A673 (cell line): Measurements from ENCODE around the gene PLD1. TPM values are rescaled to one million over a fixed set of nuclear protein-coding genes. Genes with fewer than 3 reads are reported as not detected.

Experiments
- BruUV-seq: library from RNA; stranded (reverse); fragments of 400-500 nt; replicated peaks from 2 replicates; lab custom pipeline; 2021; lab: Mats Ljungman, UMichigan
- CTCF ChIA-PET: fragments of 300-600 bp; sonication (Branson Sonifier 250); formaldehyde crosslinking; loops from one replicate; lab custom pipeline; 2022; ENCODE audit warnings: antibody characterized with exemption; lab: Charles Lee
- POLR2A ChIA-PET: fragments of 300-600 bp; sonication (Branson Sonifier 250); formaldehyde crosslinking; loops from one replicate; lab custom pipeline; 2022; ENCODE audit warnings: antibody characterized with exemption; ENCODE audit not compliant: low non-redundant PET; lab: Charles Lee
- DNase-seq: peaks from one replicate; pipeline ENCODE4 v3.0.0-alpha.2; 2015; ENCODE audit warnings: low spot score
- H3K27ac ChIP-seq: fragments of 200-600 bp; sonication (generic); 2 replicates; pipeline ENCODE4 v1.5.1; 2016; ENCODE audit warnings: mixed run types, low read depth, mild to moderate bottlenecking, mixed read lengths, antibody characterized with exemption, low read length; ENCODE audit not compliant: poor library complexity, severe bottlenecking
- H3K27me3 ChIP-seq: fragments of 200-600 bp; sonication (generic); replicated peaks from 2 replicates; pipeline ENCODE4 v1.6.1; 2017; ENCODE audit warnings: mixed run types, low read depth, mild to moderate bottlenecking, mixed read lengths, antibody characterized with exemption, low read length; ENCODE audit not compliant: insufficient read depth, poor library complexity
- H3K36me3 ChIP-seq: fragments of 200-600 bp; sonication (generic); 2 replicates; pipeline ENCODE4 v1.6.1; 2016; ENCODE audit warnings: mixed run types, mild to moderate bottlenecking, mixed read lengths, antibody characterized with exemption, low read length; ENCODE audit not compliant: insufficient read depth, poor library complexity, severe bottlenecking
- H3K4me1 ChIP-seq: fragments of 200-600 bp; sonication (generic); 2 replicates; pipeline ENCODE4 v1.6.1; 2017; ENCODE audit warnings: mixed run types, mild to moderate bottlenecking, mixed read lengths, antibody characterized with exemption, low read length; ENCODE audit not compliant: insufficient read depth, poor library complexity, severe bottlenecking
- H3K4me3 ChIP-seq: fragments of 200-600 bp; sonication (generic); 2 replicates; pipeline ENCODE4 v1.5.1; 2016; ENCODE audit warnings: low read depth, mixed run types, mild to moderate bottlenecking, mixed read lengths, low read length; ENCODE audit not compliant: poor library complexity, severe bottlenecking
- H3K9me3 ChIP-seq: fragments of 200-600 bp; sonication (generic); 2 replicates; pipeline ENCODE4 v1.6.1; 2016; ENCODE audit warnings: mixed run types, low read depth, mild to moderate bottlenecking, mixed read lengths, antibody characterized with exemption, low read length; ENCODE audit not compliant: poor library complexity, severe bottlenecking
- CTCF ChIP-seq: fragments of 300-800, 200-600 bp; sonication (generic); conservative IDR thresholded peaks from 2 replicates; pipeline ENCODE4 v1.5.1; 2017; ENCODE audit warnings: low read depth, mild to moderate bottlenecking, antibody characterized with exemption, low read length, moderate library complexity, mixed read lengths
- EZH2 ChIP-seq: fragments of 200-600 bp; sonication (generic); IDR thresholded peaks from 2 replicates; pipeline ENCODE4 v1.6.1; 2017; ENCODE audit warnings: borderline replicate concordance, low read depth, mild to moderate bottlenecking, mixed read lengths, antibody characterized with exemption, low read length; ENCODE audit not compliant: poor library complexity, severe bottlenecking
- intact Hi-C: fragments of 100-400 bp; cut with micrococcal nuclease; formaldehyde crosslinking; loops from one replicate; pipeline ENCODE4 v1.10.0; 2022; ENCODE audit not compliant: unreplicated experiment
- total RNA-seq: library from RNA; stranded (reverse); gene quantifications from 2 replicates; pipeline ENCODE4 v1.2.3, GENCODE V29; 2021

PLD1 gene
- total RNA-seq, 1 experiment from 2014 or later = 3.2 TPM

GRCh38 chr3:171849617-171850319 is 39.5 kb upstream of the PLD1 start:
- peaks cover 12% of the 10 kb centered on the region for H3K9me3 ChIP-seq
- BruUV-seq = no TSS peak
- DNase-seq = no peak
- H3K4me3 ChIP-seq = no peak overlapping the region
- H3K27ac ChIP-seq = no peak overlapping the region
- H3K27me3 ChIP-seq = no peaks in the 10 kb centered on the region
- TF ChIP-seq CTCF = no peak
- TF ChIP-seq EZH2 = no peak
- ChIA-PET CTCF (no interaction called here), POLR2A (no interaction called here)
- no peaks in the 10 kb centered on the region for H3K4me1 ChIP-seq
- H3K36me3 ChIP-seq = no peaks in the 10 kb centered on the region
- intact Hi-C loops = no loop called here

GRCh38 chr3:171847595-171848259 is 37.4 kb upstream of the PLD1 start:
- no peaks in the 10 kb centered on the region for H3K9me3 ChIP-seq
- no peaks in the 10 kb centered on the region for H3K36me3 ChIP-seq
- no peak overlapping the region for H3K4me3 ChIP-seq
- intact Hi-C loops = no loop called here
- no TSS peak for BruUV-seq
- POLR2A ChIA-PET = no interaction called here
- no peaks in the 10 kb centered on the region for H3K4me1 ChIP-seq
- TF ChIP-seq EZH2 (no peak), CTCF (no peak)
- DNase-seq = no peak
- no peak overlapping the region for H3K27ac ChIP-seq
- no peaks in the 10 kb centered on the region for H3K27me3 ChIP-seq
- CTCF ChIA-PET = no interaction called here

- no peak for TF ChIP-seq CTCF
- TF ChIP-seq EZH2 = no peak
- Histone ChIP-seq H3K27me3 (no peaks in the 10 kb centered on the region), H3K36me3 (no peaks in the 10 kb centered on the region), H3K4me1 (no peaks in the 10 kb centered on the region), H3K27ac (no peak overlapping the region), H3K4me3 (no peak overlapping the region), H3K9me3 (no peaks in the 10 kb centered on the region)
- no peak for DNase-seq
- ChIA-PET CTCF (no interaction called here), POLR2A (no interaction called here)
- BruUV-seq = no TSS peak
- intact Hi-C loops = no loop called here
These were observed 36.9 kb upstream of the PLD1 start for GRCh38 chr3:171847133-171847532.
